GM19328 (cell line): ENCODE measurements around the gene CISD1.

ENCODE experiments used
- ATAC-seq: cut with Tn5 transposase; IDR thresholded peaks from one replicate; pipeline ENCODE4 v1.9.1; 2021; ENCODE audit warnings: mild to moderate bottlenecking, moderate library complexity; ENCODE audit not compliant: unreplicated experiment

The CISD1 gene

GRCh38 chr10:58264780-58265179 lies 4.2 kb upstream of the CISD1 start:
- no peak for ATAC-seq

- no peak for ATAC-seq
These were observed 3.7 kb upstream of the CISD1 start for GRCh38 chr10:58265249-58265648.

- no peak for ATAC-seq
These were observed 2.7 kb upstream of the CISD1 start for GRCh38 chr10:58266003-58266825.

GRCh38 chr10:58266826-58267712 lies 1.9 kb upstream of the CISD1 start:
- ATAC-seq = peak; percentile 2

- ATAC-seq = peak; percentile 53
These were observed 1.1 kb upstream of the CISD1 start, which contains the start of gene IPMK for GRCh38 chr10:58267713-58268453. TSS of gene IPMK (minus strand) at chr10:58267894. CDS start at chr10:58267611, 283 bp downstream.

- ATAC-seq = peak; percentile 0
These were observed 462 bp upstream of the CISD1 start for GRCh38 chr10:58268454-58268945.

- no peak for ATAC-seq
These were observed 874 bp downstream of the CISD1 start for GRCh38 chr10:58269782-58270290.

- no peak for ATAC-seq
These were observed 6.3 kb downstream of the CISD1 start for GRCh38 chr10:58275261-58275660.

- ATAC-seq = no peak
These were observed 6.9 kb downstream of the CISD1 start for GRCh38 chr10:58275908-58276307.

- ATAC-seq = no peak
These were observed 9.5 kb downstream of the CISD1 start for GRCh38 chr10:58278274-58278961.

- ATAC-seq = no peak
These were observed 10.0 kb downstream of the CISD1 start for GRCh38 chr10:58278962-58279307.

- ATAC-seq = no peak
These were observed 11.5 kb downstream of the CISD1 start for GRCh38 chr10:58280477-58280876.

GRCh38 chr10:58281092-58281752 lies 12.3 kb downstream of the CISD1 start:
- ATAC-seq = no peak

GRCh38 chr10:58282615-58283014 lies 13.7 kb downstream of the CISD1 start:
- ATAC-seq = peak; percentile 93

GRCh38 chr10:58291538-58292174 lies 22.7 kb downstream of the CISD1 start:
- peak; percentile 66 for ATAC-seq

GRCh38 chr10:58293989-58294388 lies 25.0 kb downstream of the CISD1 start:
- no peak for ATAC-seq

GRCh38 chr10:58299580-58299979 lies 30.6 kb downstream of the CISD1 start:
- peak; percentile 91 for ATAC-seq

- ATAC-seq = no peak
These were observed 31.7 kb downstream of the CISD1 start for GRCh38 chr10:58300676-58301075.

- ATAC-seq = no peak
These were observed 33.3 kb downstream of the CISD1 start for GRCh38 chr10:58302254-58302653.
